CD4-positive, CD25-positive, alpha-beta regulatory T cell (primary cell): ENCODE results near the gene CES3. TPM values are rescaled to one million over a fixed set of nuclear protein-coding genes. Genes with fewer than 3 reads are reported as not detected.
A peak's percentile ranks its signal among the peaks of the same experiment; 100 is the strongest.

Experiments
- ATAC-seq, 2 donors: fragments of 150-1000 bp; cut with Tn5 transposase; one replicate each; pipeline ENCODE4 v1.10.0; 2021; ENCODE audit warnings: low read depth in 2 of 2, moderate number of reproducible peaks in 2 of 2, moderate library complexity in 1 of 2
- DNase-seq, 3 donors: peaks; one replicate each; pipeline versions ENCODE4 v3.0.0 to v3.0.0-alpha.2; 2012 to 2022; ENCODE audit warnings: mixed read lengths in 1 of 3
- H3K27ac ChIP-seq: one replicate; pipeline ENCODE4 v1.7.0; 2013; ENCODE audit warnings: mild to moderate bottlenecking, low read length; ENCODE audit not compliant: insufficient read depth, poor library complexity, severe bottlenecking
- H3K27me3 ChIP-seq: one replicate; pipeline ENCODE4 v1.7.0; 2013; ENCODE audit warnings: low read length; ENCODE audit not compliant: control insufficient read depth, insufficient read depth
- H3K36me3 ChIP-seq: one replicate; pipeline ENCODE4 v1.7.0; 2013; ENCODE audit warnings: mild to moderate bottlenecking, low read length, moderate library complexity; ENCODE audit not compliant: control insufficient read depth, insufficient read depth
- H3K4me1 ChIP-seq: 2 replicates; pipeline ENCODE4 v1.7.0; 2013; ENCODE audit warnings: mild to moderate bottlenecking, low read length; ENCODE audit not compliant: insufficient read depth, control insufficient read depth, poor library complexity, severe bottlenecking
- H3K4me3 ChIP-seq: one replicate; pipeline ENCODE4 v1.7.0; 2013; ENCODE audit warnings: low read depth, mild to moderate bottlenecking, low read length, moderate library complexity
- H3K9me3 ChIP-seq, 2 experiments: 1 replicate in 1 of 2; 2 replicates in 1 of 2; pipeline ENCODE4 v1.7.0; 2013; ENCODE audit warnings: low read length in 2 of 2, mild to moderate bottlenecking in 1 of 2, moderate library complexity in 1 of 2; ENCODE audit not compliant: control insufficient read depth in 2 of 2
- H3K27ac Mint-ChIP-seq, 3 donors: one replicate each; pipeline ENCODE4 v1.8.0; 2020 to 2022; ENCODE audit warnings: mild to moderate bottlenecking in 3 of 3, mixed read lengths in 3 of 3, moderate library complexity in 2 of 3
- H3K27me3 Mint-ChIP-seq: one replicate; pipeline ENCODE4 v1.8.0; 2022; ENCODE audit warnings: mild to moderate bottlenecking, mixed read lengths
- H3K36me3 Mint-ChIP-seq: one replicate; pipeline ENCODE4 v1.8.0; 2020; ENCODE audit warnings: mixed read lengths
- H3K4me1 Mint-ChIP-seq, 4 donors: one replicate each; pipeline ENCODE4 v1.8.0; 2020 to 2022; ENCODE audit warnings: mixed read lengths in 4 of 4, mild to moderate bottlenecking in 1 of 4
- H3K4me3 Mint-ChIP-seq, 4 donors: one replicate each; pipeline ENCODE4 v1.8.0; 2020 to 2022; ENCODE audit warnings: mild to moderate bottlenecking in 4 of 4, mixed read lengths in 4 of 4, moderate library complexity in 3 of 4
- H3K9me3 Mint-ChIP-seq, 7 donors: one replicate each; pipeline ENCODE4 v1.8.0; 2020 to 2022; ENCODE audit warnings: mixed read lengths in 7 of 7, mild to moderate bottlenecking in 3 of 7, moderate library complexity in 2 of 7
- polyA plus RNA-seq, 4 donors: library from polyadenylated mRNA; unstranded; fragments of 300-500 nt; fragmentation: Illumina TruSeq; gene quantifications; one replicate each; pipeline ENCODE4 v1.2.3, GENCODE V29; 2021
- total RNA-seq: library from RNA; stranded (reverse); gene quantifications from one replicate; pipeline ENCODE4 v1.2.3, GENCODE V29; 2022

Gene CES3
- total and polyA plus RNA-seq, 5 donors from 2014 or later, result 0.10 to 0.74 (median 0.27) TPM

GRCh38 chr16:66927918-66928649, 33.0 kb upstream of the CES3 start:
- Mint-ChIP-seq H3K27ac (no peak overlapping the region), H3K4me3 (peak overlapping the region in 1 of 4 donors; percentile 32), H3K27me3 (peaks cover 36% of the 10 kb centered on the region), H3K36me3 (peaks cover 11% of the 10 kb centered on the region), H3K4me1 (peaks cover 0 to 25% (median 15%) of the 10 kb centered on the region in 4 donors), H3K9me3 (peaks cover 0 to 1% (median 0%) of the 10 kb centered on the region in 7 donors)
- H3K9me3 ChIP-seq, result no peaks in the 10 kb centered on the region
- H3K4me3 ChIP-seq, result no peak overlapping the region
- H3K36me3 ChIP-seq, result peaks cover 11% of the 10 kb centered on the region
- peaks cover 11% of the 10 kb centered on the region for H3K27me3 ChIP-seq
- no peak overlapping the region for H3K27ac ChIP-seq
- DNase-seq (no peak), ATAC-seq (no peak)
- H3K4me1 ChIP-seq, result peaks cover 26% of the 10 kb centered on the region

- Histone ChIP-seq H3K4me1 (peaks cover 33% of the 10 kb centered on the region), H3K9me3 (no peaks in the 10 kb centered on the region), H3K4me3 (no peak overlapping the region), H3K27me3 (peaks cover 11% of the 10 kb centered on the region), H3K36me3 (peaks cover 11% of the 10 kb centered on the region), H3K27ac (no peak overlapping the region)
- H3K36me3 Mint-ChIP-seq, result peaks cover 11% of the 10 kb centered on the region
- ATAC-seq (no peak), DNase-seq (peak in 1 of 3 donors; percentile 49)
- H3K27me3 Mint-ChIP-seq, result peaks cover 29% of the 10 kb centered on the region
- H3K9me3 Mint-ChIP-seq, result peaks cover 0 to 1% (median 0%) of the 10 kb centered on the region in 7 donors
- peak overlapping the region in 1 of 4 donors; percentile 69 for H3K4me3 Mint-ChIP-seq
- peaks cover 6 to 33% (median 22%) of the 10 kb centered on the region in 4 donors for H3K4me1 Mint-ChIP-seq
- H3K27ac Mint-ChIP-seq, result no peak overlapping the region
Measured at GRCh38 chr16:66928702-66929388, 32.2 kb upstream of the CES3 start.

GRCh38 chr16:66930189-66930588, 30.9 kb upstream of the CES3 start:
- Mint-ChIP-seq H3K36me3 (peaks cover 11% of the 10 kb centered on the region), H3K4me1 (peaks cover 6 to 39% (median 27%) of the 10 kb centered on the region in 4 donors), H3K27me3 (peaks cover 24% of the 10 kb centered on the region), H3K9me3 (peaks cover 0 to 1% (median 0%) of the 10 kb centered on the region in 7 donors), H3K4me3 (peak overlapping the region in 1 of 4 donors; percentile 63), H3K27ac (no peak overlapping the region)
- no peaks in the 10 kb centered on the region for H3K9me3 ChIP-seq
- peaks cover 11% of the 10 kb centered on the region for H3K36me3 ChIP-seq
- no peak overlapping the region for H3K4me3 ChIP-seq
- no peak overlapping the region for H3K27ac ChIP-seq
- DNase-seq (no peak), ATAC-seq (no peak)
- peaks cover 7% of the 10 kb centered on the region for H3K27me3 ChIP-seq
- H3K4me1 ChIP-seq, result peaks cover 28% of the 10 kb centered on the region

- Mint-ChIP-seq H3K4me1 (peaks cover 6 to 48% (median 31%) of the 10 kb centered on the region in 4 donors), H3K27ac (peak overlapping the region in 2 of 3 donors; percentile 99), H3K27me3 (peaks cover 11% of the 10 kb centered on the region)
Measured at GRCh38 chr16:66931665-66932064, 29.4 kb upstream of the CES3 start.

GRCh38 chr16:66932076-66932475, 29.0 kb upstream of the CES3 start:
- Mint-ChIP-seq H3K9me3 (peaks cover 0 to 1% (median 0%) of the 10 kb centered on the region in 7 donors), H3K4me1 (peaks cover 6 to 52% (median 34%) of the 10 kb centered on the region in 4 donors), H3K27ac (peak overlapping the region in 2 of 3 donors; percentile 99), H3K4me3 (peak overlapping the region; percentile 96 to 99 (median 98)), H3K27me3 (peaks cover 7% of the 10 kb centered on the region), H3K36me3 (peaks cover 11% of the 10 kb centered on the region)
- H3K4me1 ChIP-seq, result peaks cover 38% of the 10 kb centered on the region
- no peaks in the 10 kb centered on the region for H3K27me3 ChIP-seq
- no peak overlapping the region for H3K4me3 ChIP-seq
- ATAC-seq (no peak), DNase-seq (no peak)
- H3K9me3 ChIP-seq, result no peaks in the 10 kb centered on the region
- H3K36me3 ChIP-seq, result peaks cover 11% of the 10 kb centered on the region
- no peak overlapping the region for H3K27ac ChIP-seq

More at GRCh38 chr16:66931665-66932064, 29.4 kb upstream of the CES3 start:
- peaks cover 0 to 1% (median 0%) of the 10 kb centered on the region in 7 donors for H3K9me3 Mint-ChIP-seq
- Histone ChIP-seq H3K9me3 (no peaks in the 10 kb centered on the region), H3K27ac (no peak overlapping the region), H3K36me3 (peaks cover 11% of the 10 kb centered on the region), H3K4me1 (peaks cover 36% of the 10 kb centered on the region), H3K4me3 (no peak overlapping the region), H3K27me3 (no peaks in the 10 kb centered on the region)
- ATAC-seq, result no peak
- H3K36me3 Mint-ChIP-seq, result peaks cover 11% of the 10 kb centered on the region
- no peak for DNase-seq
- peak overlapping the region; percentile 41 to 96 (median 72) for H3K4me3 Mint-ChIP-seq

GRCh38 chr16:66933776-66934137, 27.3 kb upstream of the CES3 start:
- peak overlapping the region; percentile 99 for H3K4me3 ChIP-seq
- Mint-ChIP-seq H3K9me3 (no peaks in the 10 kb centered on the region), H3K27me3 (peaks cover 6% of the 10 kb centered on the region), H3K4me3 (peak overlapping the region; percentile 96 to 99 (median 98)), H3K36me3 (peaks cover 11% of the 10 kb centered on the region), H3K27ac (peak overlapping the region; percentile 98 to 99 (median 99)), H3K4me1 (peaks cover 6 to 66% (median 41%) of the 10 kb centered on the region in 4 donors)
- no peaks in the 10 kb centered on the region for H3K9me3 ChIP-seq
- DNase-seq, result no peak
- peak; percentile 61 to 62 for ATAC-seq
- H3K36me3 ChIP-seq, result peaks cover 17% of the 10 kb centered on the region
- H3K4me1 ChIP-seq, result peaks cover 38% of the 10 kb centered on the region
- no peaks in the 10 kb centered on the region for H3K27me3 ChIP-seq
- peak overlapping the region; percentile 88 for H3K27ac ChIP-seq

GRCh38 chr16:66934138-66934838, 26.8 kb upstream of the CES3 start, which contains the start of gene CIAO2B:
CIAO2B (minus strand) TSS chr16:66934402; CDS start chr16:66934364, 38 bp downstream.
- H3K36me3 ChIP-seq, result peaks cover 22% of the 10 kb centered on the region
- Mint-ChIP-seq H3K4me1 (peaks cover 6 to 67% (median 41%) of the 10 kb centered on the region in 4 donors), H3K9me3 (no peaks in the 10 kb centered on the region), H3K27me3 (peaks cover 6% of the 10 kb centered on the region), H3K27ac (peak within 1 kb of the TSS; percentile 98 to 99 (median 99)), H3K4me3 (peak within 1 kb of the TSS; percentile 96 to 99 (median 98)), H3K36me3 (peaks cover 11% of the 10 kb centered on the region)
- H3K4me3 ChIP-seq, result peak within 1 kb of the TSS; percentile 99
- peak; percentile 84 to 91 (median 89) for DNase-seq
- H3K27ac ChIP-seq, result peak within 1 kb of the TSS; percentile 88
- H3K4me1 ChIP-seq, result peaks cover 38% of the 10 kb centered on the region
- peak; percentile 85 to 86 for ATAC-seq
- H3K9me3 ChIP-seq, result no peaks in the 10 kb centered on the region
- no peaks in the 10 kb centered on the region for H3K27me3 ChIP-seq
